Osteoblast (primary cell): ENCODE measurements around the gene TNP1. TPM values are rescaled to one million over a fixed set of nuclear protein-coding genes. Genes with fewer than 3 reads are reported as not detected.

Experiments used
- DNase-seq: peaks from one replicate; pipeline ENCODE4 v3.0.0; 2011; ENCODE audit warnings: low spot score, mixed read lengths; ENCODE audit not compliant: insufficient read length; ENCODE audit errors: missing footprints
- H2AFZ ChIP-seq: 2 replicates; pipeline ENCODE4 v1.6.0; 2011; ENCODE audit warnings: mild to moderate bottlenecking, low read length
- H3K27ac ChIP-seq: 2 replicates; pipeline ENCODE4 v1.5.1; 2011; ENCODE audit warnings: mild to moderate bottlenecking, low read depth, low read length, moderate library complexity
- H3K27me3 ChIP-seq: 2 replicates; pipeline ENCODE4 v1.6.0; 2012; ENCODE audit warnings: mild to moderate bottlenecking, control low read depth, inconsistent platforms, low read length, moderate library complexity; ENCODE audit not compliant: insufficient read depth
- H3K36me3 ChIP-seq: 2 replicates; pipeline ENCODE4 v1.5.1; 2011; ENCODE audit warnings: mild to moderate bottlenecking, low read length, control low read depth, moderate library complexity; ENCODE audit not compliant: insufficient read depth
- H3K4me1 ChIP-seq: 2 replicates; pipeline ENCODE4 v1.5.1; 2011; ENCODE audit warnings: mild to moderate bottlenecking, low read length, control low read depth, moderate library complexity; ENCODE audit not compliant: insufficient read depth
- H3K4me2 ChIP-seq: 2 replicates; pipeline ENCODE4 v1.6.0; 2011; ENCODE audit warnings: mild to moderate bottlenecking, low read length; ENCODE audit not compliant: insufficient read depth
- H3K4me3 ChIP-seq: fragments of 200-600 bp; sonication (generic); 3 replicates; pipeline ENCODE4 v1.5.1; 2012; ENCODE audit warnings: mild to moderate bottlenecking, low read length, inconsistent platforms; ENCODE audit not compliant: insufficient read depth
- H3K79me2 ChIP-seq: 2 replicates; pipeline ENCODE4 v1.6.0; 2012; ENCODE audit warnings: mild to moderate bottlenecking, low read length, control low read depth, inconsistent platforms; ENCODE audit not compliant: insufficient read depth
- H3K9me3 ChIP-seq: 2 replicates; pipeline ENCODE4 v1.5.1; 2011; ENCODE audit warnings: low read depth, low read length, control low read depth
- H4K20me1 ChIP-seq: 2 replicates; pipeline ENCODE4 v1.6.0; 2012; ENCODE audit warnings: mild to moderate bottlenecking, low read length, control low read depth; ENCODE audit not compliant: insufficient read depth
- CTCF ChIP-seq: IDR thresholded peaks from 2 replicates; pipeline ENCODE4 v1.5.1; 2011; ENCODE audit warnings: mild to moderate bottlenecking, low read depth, low read length, moderate library complexity; ENCODE audit errors: extremely low read depth
- total RNA-seq: library from RNA; depleted of rRNA; stranded (reverse); fragments of >200 nt; gene quantifications from 2 replicates; pipeline ENCODE4 v1.2.3, GENCODE V29; 2012

TNP1 gene
- total RNA-seq, 1 donor, result not detected

- Histone ChIP-seq H3K79me2 (no peaks in the 10 kb centered on the region), H3K27me3 (peaks cover 9% of the 10 kb centered on the region), H2AFZ (no peak overlapping the region), H3K4me1 (no peaks in the 10 kb centered on the region), H4K20me1 (no peaks in the 10 kb centered on the region), H3K4me2 (no peak overlapping the region), H3K36me3 (no peaks in the 10 kb centered on the region), H3K4me3 (no peak overlapping the region), H3K27ac (no peak overlapping the region), H3K9me3 (no peaks in the 10 kb centered on the region)
- no peak for DNase-seq
- no peak for TF ChIP-seq CTCF
These were observed 12.2 kb upstream of the TNP1 start for GRCh38 chr2:216872040-216872439.

- DNase-seq, result no peak
- no peaks in the 10 kb centered on the region for H3K79me2 ChIP-seq
- no peaks in the 10 kb centered on the region for H4K20me1 ChIP-seq
- no peak overlapping the region for H2AFZ ChIP-seq
- no peak overlapping the region for H3K4me2 ChIP-seq
- no peaks in the 10 kb centered on the region for H3K36me3 ChIP-seq
- no peaks in the 10 kb centered on the region for H3K9me3 ChIP-seq
- no peak for TF ChIP-seq CTCF
- no peaks in the 10 kb centered on the region for H3K4me1 ChIP-seq
- no peak overlapping the region for H3K4me3 ChIP-seq
- peaks cover 9% of the 10 kb centered on the region for H3K27me3 ChIP-seq
- no peak overlapping the region for H3K27ac ChIP-seq
These were observed 11.6 kb upstream of the TNP1 start for GRCh38 chr2:216871333-216871934.

- Histone ChIP-seq H3K4me1 (no peaks in the 10 kb centered on the region), H3K27me3 (peaks cover 9% of the 10 kb centered on the region), H4K20me1 (no peaks in the 10 kb centered on the region), H3K4me2 (no peak overlapping the region), H3K36me3 (no peaks in the 10 kb centered on the region), H2AFZ (no peak overlapping the region), H3K9me3 (no peaks in the 10 kb centered on the region), H3K4me3 (no peak overlapping the region), H3K27ac (no peak overlapping the region), H3K79me2 (no peaks in the 10 kb centered on the region)
- no peak for TF ChIP-seq CTCF
- no peak for DNase-seq
These were observed 10.9 kb upstream of the TNP1 start for GRCh38 chr2:216870508-216871332.

- Histone ChIP-seq H4K20me1 (no peaks in the 10 kb centered on the region), H3K27ac (no peak overlapping the region), H2AFZ (no peak overlapping the region), H3K79me2 (no peaks in the 10 kb centered on the region), H3K9me3 (no peaks in the 10 kb centered on the region), H3K4me1 (no peaks in the 10 kb centered on the region), H3K36me3 (no peaks in the 10 kb centered on the region), H3K4me3 (no peak overlapping the region), H3K27me3 (peaks cover 3% of the 10 kb centered on the region), H3K4me2 (no peak overlapping the region)
- no peak for DNase-seq
- TF ChIP-seq CTCF, result no peak
These were observed 6.7 kb upstream of the TNP1 start for GRCh38 chr2:216866515-216867095.
